NCI-H2227 (cell line): ENCODE data around the gene RGS6.

Experiments
- DNase-seq: peaks from one replicate; lab custom pipeline; 2025; ENCODE audit not compliant: unreplicated experiment; lab: John Stamatoyannopoulos, UW

Gene RGS6

GRCh38 chr14:72303930-72304329, 371.7 kb downstream of the RGS6 start:
- no peak for DNase-seq

GRCh38 chr14:72305561-72305960, 373.3 kb downstream of the RGS6 start:
- no peak for DNase-seq

- no peak for DNase-seq
Observed at GRCh38 chr14:72308967-72309485, 376.8 kb downstream of the RGS6 start.

- no peak for DNase-seq
Observed at GRCh38 chr14:72311116-72311515, 378.9 kb downstream of the RGS6 start.

- DNase-seq = no peak
Observed at GRCh38 chr14:72311516-72311915, 379.3 kb downstream of the RGS6 start.

GRCh38 chr14:72314808-72315435, 382.7 kb downstream of the RGS6 start:
- DNase-seq = no peak

GRCh38 chr14:72315714-72316113, 383.5 kb downstream of the RGS6 start:
- DNase-seq = no peak

- DNase-seq = no peak
Observed at GRCh38 chr14:72318648-72319047, 386.4 kb downstream of the RGS6 start.

GRCh38 chr14:72332046-72332445, 399.8 kb downstream of the RGS6 start:
- no peak for DNase-seq

- no peak for DNase-seq
Observed at GRCh38 chr14:72332871-72333270, 400.6 kb downstream of the RGS6 start.

- no peak for DNase-seq
Observed at GRCh38 chr14:72333357-72333756, 401.1 kb downstream of the RGS6 start.

- no peak for DNase-seq
Observed at GRCh38 chr14:72336311-72336980, 404.2 kb downstream of the RGS6 start.

- no peak for DNase-seq
Observed at GRCh38 chr14:72341237-72341636, 409.0 kb downstream of the RGS6 start.

- DNase-seq = no peak
Observed at GRCh38 chr14:72341686-72342085, 409.5 kb downstream of the RGS6 start.

GRCh38 chr14:72347118-72347517, 414.9 kb downstream of the RGS6 start:
- no peak for DNase-seq

- DNase-seq = no peak
Observed at GRCh38 chr14:72350215-72350614, 418.0 kb downstream of the RGS6 start.

- no peak for DNase-seq
Observed at GRCh38 chr14:72352012-72352411, 419.8 kb downstream of the RGS6 start.

GRCh38 chr14:72366619-72367018, 434.4 kb downstream of the RGS6 start:
- no peak for DNase-seq

- no peak for DNase-seq
Observed at GRCh38 chr14:72369106-72369505, 436.9 kb downstream of the RGS6 start.

- no peak for DNase-seq
Observed at GRCh38 chr14:72377016-72377415, 444.8 kb downstream of the RGS6 start.

GRCh38 chr14:72380456-72380855, 448.2 kb downstream of the RGS6 start:
- no peak for DNase-seq

- no peak for DNase-seq
Observed at GRCh38 chr14:72383865-72384264, 451.6 kb downstream of the RGS6 start.

- DNase-seq = no peak
Observed at GRCh38 chr14:72387726-72388125, 455.5 kb downstream of the RGS6 start.
